ENCODE data around the gene AK9. TPM values are rescaled to one million over a fixed set of nuclear protein-coding genes. Genes with fewer than 3 reads are reported as not detected.

Gene AK9
- total and polyA plus RNA-seq, 4 donors = 1.1 to 5.3 (median 3.8) TPM

DNA sequence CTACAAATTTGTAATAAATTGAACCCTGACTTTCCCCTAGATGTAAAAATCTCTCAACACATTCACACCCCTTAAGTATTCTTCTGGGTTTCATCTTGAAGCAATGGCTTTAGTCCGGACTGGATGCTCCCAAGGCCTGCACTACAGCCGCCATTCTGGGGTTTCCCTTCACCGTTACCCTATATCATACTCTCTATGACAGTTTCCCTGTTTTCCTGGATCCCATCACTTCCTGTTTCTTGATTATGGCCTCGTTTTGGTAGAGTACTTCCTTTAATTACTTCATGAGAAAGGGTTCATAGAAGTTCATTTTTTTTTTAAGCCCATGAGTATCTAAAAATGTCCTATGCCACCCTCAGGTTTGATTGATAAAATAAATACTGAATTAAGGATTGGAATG, 11.8 kb upstream of the AK9 start:
- no peak overlapping the region for H3K27ac ChIP-seq (ENCODE audit: low read depth in 1 of 2, low read length in 2 of 2)
- H3K9ac ChIP-seq (ENCODE audit: low read depth in 1 of 2, low read length in 2 of 2) = no peak overlapping the region
- WGBS = 69% methylated on average over 4 of the region's 4 CpGs
- TF ChIP-seq NR2F2 (IDR thresholded peaks at IDR 0.05) (no peak), GABPA (IDR thresholded peaks at IDR 0.05 in 1 of 2, conservative IDR thresholded peaks at IDR 0.05 in 1 of 2) (no peak)
- H3K9me3 ChIP-seq (ENCODE audit: control insufficient read depth in 4 of 4, low read length in 3 of 4) = no peaks in the 10 kb centered on the region
- H3K4me1 ChIP-seq (ENCODE audit: control insufficient read depth in 4 of 4, insufficient read depth in 4 of 4, low read length in 3 of 4) = peaks cover 0 to 4% (median 0%) of the 10 kb centered on the region in 4 donors
- H3K4me3 ChIP-seq (ENCODE audit: low read depth in 1 of 3, low read length in 3 of 3) = no peak overlapping the region
- no peaks in the 10 kb centered on the region for H3K27me3 ChIP-seq (ENCODE audit: control insufficient read depth in 4 of 4, insufficient read depth in 4 of 4, low read length in 3 of 4)
- no peaks in the 10 kb centered on the region for H3K36me3 ChIP-seq (ENCODE audit: control insufficient read depth in 4 of 4, insufficient read depth in 3 of 4, low read depth in 1 of 4, low read length in 3 of 4)
- DNase-seq (ENCODE audit: low spot score) = no peak

- TF ChIP-seq ZBTB33 (IDR thresholded peaks at IDR 0.05) (no peak), FOXA1 (IDR thresholded peaks at IDR 0.05) (no peak), HNF4G (IDR thresholded peaks at IDR 0.05) (no peak), RXRA (IDR thresholded peaks at IDR 0.05) (no peak), JUND (IDR thresholded peaks at IDR 0.05) (no peak), HNF4A (conservative IDR thresholded peaks at IDR 0.05) (no peak), NR2F2 (IDR thresholded peaks at IDR 0.05) (no peak), YY1 (IDR thresholded peaks at IDR 0.05) (no peak), GABPA (IDR thresholded peaks at IDR 0.05 in 1 of 2, conservative IDR thresholded peaks at IDR 0.05 in 1 of 2) (no peak), FOXA2 (IDR thresholded peaks at IDR 0.05) (no peak), ATF3 (IDR thresholded peaks at IDR 0.05) (no peak), TAF1 (conservative IDR thresholded peaks at IDR 0.05) (no peak), SP1 (IDR thresholded peaks at IDR 0.05) (no peak), RAD21 (IDR thresholded peaks at IDR 0.05) (no peak), CTCF (IDR thresholded peaks at IDR 0.05; ENCODE audit: low read depth, low read length, missing input control) (no peak), EGR1 (IDR thresholded peaks at IDR 0.05; ENCODE audit: low read depth in 2 of 2) (no peak)
- TF ChIP-seq, protein P1, sequence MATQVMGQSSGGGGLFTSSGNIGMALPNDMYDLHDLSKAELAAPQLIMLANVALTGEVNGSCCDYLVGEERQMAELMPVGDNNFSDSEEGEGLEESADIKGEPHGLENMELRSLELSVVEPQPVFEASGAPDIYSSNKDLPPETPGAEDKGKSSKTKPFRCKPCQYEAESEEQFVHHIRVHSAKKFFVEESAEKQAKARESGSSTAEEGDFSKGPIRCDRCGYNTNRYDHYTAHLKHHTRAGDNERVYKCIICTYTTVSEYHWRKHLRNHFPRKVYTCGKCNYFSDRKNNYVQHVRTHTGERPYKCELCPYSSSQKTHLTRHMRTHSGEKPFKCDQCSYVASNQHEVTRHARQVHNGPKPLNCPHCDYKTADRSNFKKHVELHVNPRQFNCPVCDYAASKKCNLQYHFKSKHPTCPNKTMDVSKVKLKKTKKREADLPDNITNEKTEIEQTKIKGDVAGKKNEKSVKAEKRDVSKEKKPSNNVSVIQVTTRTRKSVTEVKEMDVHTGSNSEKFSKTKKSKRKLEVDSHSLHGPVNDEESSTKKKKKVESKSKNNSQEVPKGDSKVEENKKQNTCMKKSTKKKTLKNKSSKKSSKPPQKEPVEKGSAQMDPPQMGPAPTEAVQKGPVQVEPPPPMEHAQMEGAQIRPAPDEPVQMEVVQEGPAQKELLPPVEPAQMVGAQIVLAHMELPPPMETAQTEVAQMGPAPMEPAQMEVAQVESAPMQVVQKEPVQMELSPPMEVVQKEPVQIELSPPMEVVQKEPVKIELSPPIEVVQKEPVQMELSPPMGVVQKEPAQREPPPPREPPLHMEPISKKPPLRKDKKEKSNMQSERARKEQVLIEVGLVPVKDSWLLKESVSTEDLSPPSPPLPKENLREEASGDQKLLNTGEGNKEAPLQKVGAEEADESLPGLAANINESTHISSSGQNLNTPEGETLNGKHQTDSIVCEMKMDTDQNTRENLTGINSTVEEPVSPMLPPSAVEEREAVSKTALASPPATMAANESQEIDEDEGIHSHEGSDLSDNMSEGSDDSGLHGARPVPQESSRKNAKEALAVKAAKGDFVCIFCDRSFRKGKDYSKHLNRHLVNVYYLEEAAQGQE (IDR thresholded peaks at IDR 0.05) = no peak
- TF ChIP-seq, protein P2, sequence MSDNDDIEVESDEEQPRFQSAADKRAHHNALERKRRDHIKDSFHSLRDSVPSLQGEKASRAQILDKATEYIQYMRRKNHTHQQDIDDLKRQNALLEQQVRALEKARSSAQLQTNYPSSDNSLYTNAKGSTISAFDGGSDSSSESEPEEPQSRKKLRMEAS (IDR thresholded peaks at IDR 0.05) = no peak
- Histone ChIP-seq H3K4me3 (ENCODE audit: low read depth in 1 of 3, low read length in 3 of 3) (no peak overlapping the region), H3K36me3 (ENCODE audit: control insufficient read depth in 4 of 4, insufficient read depth in 3 of 4, low read depth in 1 of 4, low read length in 3 of 4) (no peaks in the 10 kb centered on the region), H3K9me3 (ENCODE audit: control insufficient read depth in 4 of 4, low read length in 3 of 4) (no peaks in the 10 kb centered on the region), H3K27ac (ENCODE audit: low read depth in 1 of 2, low read length in 2 of 2) (no peak overlapping the region), H3K27me3 (ENCODE audit: control insufficient read depth in 4 of 4, insufficient read depth in 4 of 4, low read length in 3 of 4) (no peaks in the 10 kb centered on the region), H3K9ac (ENCODE audit: low read depth in 1 of 2, low read length in 2 of 2) (no peak overlapping the region), H3K4me1 (ENCODE audit: control insufficient read depth in 4 of 4, insufficient read depth in 4 of 4, low read length in 3 of 4) (peaks cover 0 to 4% (median 0%) of the 10 kb centered on the region in 4 donors)
- 86% methylated on average over 2 of the region's 2 CpGs for WGBS
- DNase-seq (ENCODE audit: low spot score) = no peak
Observed at GRCh38 chr6:109701774-109702173, 10.8 kb upstream of the AK9 start.
